ENCODE data around the gene CEP162.

The CEP162 gene

GRCh38 chr6:84139311-84139710 is 88.1 kb downstream of the CEP162 start:
- CTCF ChIA-PET = interaction anchor here (0.5 kb wide), 1 partner anchor 217 kb away, joined by 4 read pairs; no protein-coding TSS in a partner anchor
- Histone ChIP-seq H3K27ac (ENCODE audit: extremely low read depth, low read depth, low read length) (no peak overlapping the region), H3K9me3 (ENCODE audit: control insufficient read depth, insufficient read depth, low read depth, low read length) (no peaks in the 10 kb centered on the region), H3K4me3 (ENCODE audit: low read depth, low read length) (no peak overlapping the region), H3K4me1 (ENCODE audit: control insufficient read depth, insufficient read depth, low read length) (no peaks in the 10 kb centered on the region), H3K36me3 (ENCODE audit: control insufficient read depth in 2 of 2, insufficient read depth in 1 of 2, low read length in 2 of 2) (peaks cover 0 to 20% of the 10 kb centered on the region in 2 experiments; a peak in 1 of 3 replicates)
- POLR2A ChIA-PET = no interaction called here
- TF ChIP-seq ZNF175 (tag by site-specific recombination; IDR thresholded peaks at IDR 0.05) = no peak
- no peak for TF ChIP-seq HOXC10 (CRISPR knock-in tag; IDR thresholded peaks at IDR 0.05)
- no peak for TF ChIP-seq ZFP3 (tag by site-specific recombination; IDR thresholded peaks at IDR 0.05; ENCODE audit: low read depth)
- TF ChIP-seq ZNF10 (tag by site-specific recombination; IDR thresholded peaks at IDR 0.05) = no peak
- TF ChIP-seq ZSCAN4 (tag by site-specific recombination; IDR thresholded peaks at IDR 0.05) = no peak
- TF ChIP-seq, protein P1, sequence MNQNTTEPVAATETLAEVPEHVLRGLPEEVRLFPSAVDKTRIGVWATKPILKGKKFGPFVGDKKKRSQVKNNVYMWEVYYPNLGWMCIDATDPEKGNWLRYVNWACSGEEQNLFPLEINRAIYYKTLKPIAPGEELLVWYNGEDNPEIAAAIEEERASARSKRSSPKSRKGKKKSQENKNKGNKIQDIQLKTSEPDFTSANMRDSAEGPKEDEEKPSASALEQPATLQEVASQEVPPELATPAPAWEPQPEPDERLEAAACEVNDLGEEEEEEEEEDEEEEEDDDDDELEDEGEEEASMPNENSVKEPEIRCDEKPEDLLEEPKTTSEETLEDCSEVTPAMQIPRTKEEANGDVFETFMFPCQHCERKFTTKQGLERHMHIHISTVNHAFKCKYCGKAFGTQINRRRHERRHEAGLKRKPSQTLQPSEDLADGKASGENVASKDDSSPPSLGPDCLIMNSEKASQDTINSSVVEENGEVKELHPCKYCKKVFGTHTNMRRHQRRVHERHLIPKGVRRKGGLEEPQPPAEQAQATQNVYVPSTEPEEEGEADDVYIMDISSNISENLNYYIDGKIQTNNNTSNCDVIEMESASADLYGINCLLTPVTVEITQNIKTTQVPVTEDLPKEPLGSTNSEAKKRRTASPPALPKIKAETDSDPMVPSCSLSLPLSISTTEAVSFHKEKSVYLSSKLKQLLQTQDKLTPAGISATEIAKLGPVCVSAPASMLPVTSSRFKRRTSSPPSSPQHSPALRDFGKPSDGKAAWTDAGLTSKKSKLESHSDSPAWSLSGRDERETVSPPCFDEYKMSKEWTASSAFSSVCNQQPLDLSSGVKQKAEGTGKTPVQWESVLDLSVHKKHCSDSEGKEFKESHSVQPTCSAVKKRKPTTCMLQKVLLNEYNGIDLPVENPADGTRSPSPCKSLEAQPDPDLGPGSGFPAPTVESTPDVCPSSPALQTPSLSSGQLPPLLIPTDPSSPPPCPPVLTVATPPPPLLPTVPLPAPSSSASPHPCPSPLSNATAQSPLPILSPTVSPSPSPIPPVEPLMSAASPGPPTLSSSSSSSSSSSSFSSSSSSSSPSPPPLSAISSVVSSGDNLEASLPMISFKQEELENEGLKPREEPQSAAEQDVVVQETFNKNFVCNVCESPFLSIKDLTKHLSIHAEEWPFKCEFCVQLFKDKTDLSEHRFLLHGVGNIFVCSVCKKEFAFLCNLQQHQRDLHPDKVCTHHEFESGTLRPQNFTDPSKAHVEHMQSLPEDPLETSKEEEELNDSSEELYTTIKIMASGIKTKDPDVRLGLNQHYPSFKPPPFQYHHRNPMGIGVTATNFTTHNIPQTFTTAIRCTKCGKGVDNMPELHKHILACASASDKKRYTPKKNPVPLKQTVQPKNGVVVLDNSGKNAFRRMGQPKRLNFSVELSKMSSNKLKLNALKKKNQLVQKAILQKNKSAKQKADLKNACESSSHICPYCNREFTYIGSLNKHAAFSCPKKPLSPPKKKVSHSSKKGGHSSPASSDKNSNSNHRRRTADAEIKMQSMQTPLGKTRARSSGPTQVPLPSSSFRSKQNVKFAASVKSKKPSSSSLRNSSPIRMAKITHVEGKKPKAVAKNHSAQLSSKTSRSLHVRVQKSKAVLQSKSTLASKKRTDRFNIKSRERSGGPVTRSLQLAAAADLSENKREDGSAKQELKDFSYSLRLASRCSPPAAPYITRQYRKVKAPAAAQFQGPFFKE (tag by site-specific recombination; IDR thresholded peaks at IDR 0.05; ENCODE audit: borderline replicate concordance) = no peak
- no peak for TF ChIP-seq ZNF423 (tag by site-specific recombination; IDR thresholded peaks at IDR 0.05)
- no peak for TF ChIP-seq ZNF677 (tag by site-specific recombination; IDR thresholded peaks at IDR 0.05)
- TF ChIP-seq ZNF157 (tag by site-specific recombination; IDR thresholded peaks at IDR 0.05) = no peak
- TF ChIP-seq ZNF521 (tag by site-specific recombination; IDR thresholded peaks at IDR 0.05) = no peak
- no peak for TF ChIP-seq ZNF561 (tag by site-specific recombination; IDR thresholded peaks at IDR 0.05; ENCODE audit: borderline replicate concordance)
- no peak for TF ChIP-seq ZNF146 (tag by site-specific recombination; IDR thresholded peaks at IDR 0.05)

DNA sequence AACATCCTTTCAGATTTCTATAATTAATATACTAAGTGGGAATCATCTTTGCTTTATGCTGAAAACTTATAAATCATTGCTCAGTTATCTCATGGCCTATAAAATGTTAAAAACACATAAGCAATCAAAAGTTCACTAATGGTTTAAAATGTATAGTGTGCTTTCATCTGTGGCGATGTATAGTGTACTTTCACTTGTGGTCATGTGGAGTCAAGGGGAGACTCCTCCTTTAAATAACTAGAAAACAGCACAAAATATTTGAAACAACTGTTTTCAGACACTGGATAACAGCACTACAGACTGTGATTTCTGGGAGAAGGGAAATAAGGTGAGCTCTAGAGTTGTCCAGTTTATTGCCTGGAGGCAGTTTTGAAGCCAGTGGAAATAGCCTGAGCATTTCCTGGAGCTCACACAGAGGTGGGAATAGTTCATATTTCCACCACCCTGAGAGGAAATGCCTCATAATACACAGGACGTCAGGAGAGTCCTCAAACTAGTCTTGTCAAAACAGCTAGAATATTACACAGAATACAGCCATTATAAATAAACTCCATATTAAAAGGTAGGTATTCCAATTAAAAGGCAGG is 89.4 kb downstream of the CEP162 start:
- CTCF ChIA-PET = no interaction called here
- H3K27ac ChIP-seq (ENCODE audit: extremely low read depth, low read depth, low read length) = no peak overlapping the region
- no peak overlapping the region for H3K4me3 ChIP-seq (ENCODE audit: low read depth, low read length)
- no peaks in the 10 kb centered on the region for H3K9me3 ChIP-seq (ENCODE audit: control insufficient read depth, insufficient read depth, low read depth, low read length)
- peaks cover 0 to 24% of the 10 kb centered on the region in 2 experiments; a peak in 1 of 3 replicates for H3K36me3 ChIP-seq (ENCODE audit: control insufficient read depth in 2 of 2, insufficient read depth in 1 of 2, low read length in 2 of 2)
- TF ChIP-seq EGR2 (tag by site-specific recombination; IDR thresholded peaks at IDR 0.05; ENCODE audit: low read depth) = no peak
- TF ChIP-seq ZSCAN23 (tag by site-specific recombination; IDR thresholded peaks at IDR 0.05) = no peak
- TF ChIP-seq ZNF423 (tag by site-specific recombination; IDR thresholded peaks at IDR 0.05) = no peak
- POLR2A ChIA-PET = no interaction called here
- no peaks in the 10 kb centered on the region for H3K4me1 ChIP-seq (ENCODE audit: control insufficient read depth, insufficient read depth, low read length)

DNA sequence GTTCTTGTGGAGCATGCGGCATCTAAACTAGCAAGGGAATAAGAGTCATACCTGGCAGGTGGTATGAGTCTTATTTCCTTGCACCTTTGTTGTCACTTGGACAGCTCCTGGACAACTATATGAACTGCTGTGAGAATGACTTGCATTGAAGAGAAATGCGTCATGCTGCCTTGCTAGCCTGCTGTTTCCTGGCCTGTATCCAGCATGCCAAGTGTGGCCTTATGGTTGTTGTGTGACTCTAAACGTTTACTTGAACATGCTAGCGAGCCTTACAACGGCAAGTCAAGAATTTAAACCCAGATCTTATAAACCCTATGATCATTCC is 90.4 kb downstream of the CEP162 start:
- Histone ChIP-seq H3K4me3 (ENCODE audit: low read depth, low read length) (no peak overlapping the region), H3K4me1 (ENCODE audit: control insufficient read depth, insufficient read depth, low read length) (no peaks in the 10 kb centered on the region), H3K27ac (ENCODE audit: extremely low read depth, low read depth, low read length) (no peak overlapping the region), H3K9me3 (ENCODE audit: control insufficient read depth, insufficient read depth, low read depth, low read length) (no peaks in the 10 kb centered on the region), H3K36me3 (ENCODE audit: control insufficient read depth in 2 of 2, insufficient read depth in 1 of 2, low read length in 2 of 2) (peaks cover 0 to 24% of the 10 kb centered on the region in 2 experiments; a peak in 1 of 3 replicates)
- TF ChIP-seq GLIS2 (tag by site-specific recombination; IDR thresholded peaks at IDR 0.05) = no peak
- peak; percentile 84; the same call in 1 of the 2 replicates for TF ChIP-seq ZIC2 (tag by site-specific recombination; IDR thresholded peaks at IDR 0.05)
- TF ChIP-seq ZBTB49 (tag by site-specific recombination; IDR thresholded peaks at IDR 0.05; ENCODE audit: low read depth) = no peak
- TF ChIP-seq ZNF366 (tag by site-specific recombination; conservative IDR thresholded peaks at IDR 0.05) = no peak
- peak; percentile 69; the same call in 1 of the 2 replicates for TF ChIP-seq BCL11B (tag by site-specific recombination; IDR thresholded peaks at IDR 0.05; ENCODE audit: low read depth)
- no peak for TF ChIP-seq ZSCAN16 (tag by site-specific recombination; IDR thresholded peaks at IDR 0.05)
- ChIA-PET CTCF (interaction anchor here (0.6 kb wide), 1 partner anchor 1928 kb away, joined by 3 read pairs; no protein-coding TSS in a partner anchor), POLR2A (no interaction called here)

Measured in HEK293 (cell line).